Glomerular endothelial cell (primary cell): Measurements from ENCODE around the gene WASF2. TPM values are rescaled to one million over a fixed set of nuclear protein-coding genes. Genes with fewer than 3 reads are reported as not detected.
"Not testable (repeated sequence)": the region's sequence is repeated elsewhere in the genome, so short reads cannot be mapped to it uniquely, and the experiment has no call there.

Experiments
- DNase-seq: peaks from one replicate; pipeline ENCODE4 v3.0.0-alpha.2; 2011; ENCODE audit warnings: low read depth, low spot score; ENCODE audit errors: extremely low read depth
- total RNA-seq: library from RNA; depleted of rRNA; stranded (reverse); fragments of >200 nt; gene quantifications from 2 replicates; pipeline ENCODE4 v1.2.3, GENCODE V29; 2015

WASF2 gene
- total RNA-seq, 1 donor from 2014 or later, result 111 TPM

GRCh38 chr1:27427816-27428315, 62.1 kb downstream of the WASF2 start:
- no peak for DNase-seq

- DNase-seq, result no peak
Measured at GRCh38 chr1:27427329-27427728, 62.6 kb downstream of the WASF2 start.

GRCh38 chr1:27423709-27424108, 66.3 kb downstream of the WASF2 start:
- no peak for DNase-seq

GRCh38 chr1:27418326-27419185, 71.4 kb downstream of the WASF2 start:
- no peak for DNase-seq

GRCh38 chr1:27417713-27418112, 72.3 kb downstream of the WASF2 start:
- no peak for DNase-seq

GRCh38 chr1:27416387-27417111, 73.4 kb downstream of the WASF2 start:
- DNase-seq, result no peak

- DNase-seq, result no peak
Measured at GRCh38 chr1:27414091-27414490, 75.9 kb downstream of the WASF2 start.

GRCh38 chr1:27413004-27413403, 77.0 kb downstream of the WASF2 start:
- no peak for DNase-seq

- DNase-seq, result no peak
Measured at GRCh38 chr1:27412502-27412901, 77.5 kb downstream of the WASF2 start.

GRCh38 chr1:27410709-27411108, 79.3 kb downstream of the WASF2 start:
- DNase-seq, result no peak

- DNase-seq, result no peak
Measured at GRCh38 chr1:27409669-27410068, 80.3 kb downstream of the WASF2 start.

- DNase-seq, result no peak
Measured at GRCh38 chr1:27408151-27408550, 81.8 kb downstream of the WASF2 start.

GRCh38 chr1:27406791-27407190, 83.2 kb downstream of the WASF2 start:
- DNase-seq, result not testable (repeated sequence)

- no peak for DNase-seq
Measured at GRCh38 chr1:27406362-27406680, 83.6 kb downstream of the WASF2 start.

GRCh38 chr1:27405598-27406361, 84.2 kb downstream of the WASF2 start:
- DNase-seq, result not testable (repeated sequence)

GRCh38 chr1:27405074-27405473, 84.9 kb downstream of the WASF2 start:
- no peak for DNase-seq

- no peak for DNase-seq
Measured at GRCh38 chr1:27403931-27404330, 86.0 kb downstream of the WASF2 start.

GRCh38 chr1:27403065-27403726, 86.8 kb downstream of the WASF2 start:
- DNase-seq, result no peak

- DNase-seq, result no peak
Measured at GRCh38 chr1:27402349-27402754, 87.6 kb downstream of the WASF2 start.

- DNase-seq, result no peak
Measured at GRCh38 chr1:27400963-27401341, 89.0 kb downstream of the WASF2 start.
